SK-N-SH treated with all-trans-retinoic acid at 6 μM for 48 hours (cell line): ENCODE measurements around the gene RAD51B.

Experiments
- CSDC2 ChIP-seq: fragments of 250-450 bp; sonication (Bioruptor Pico); IDR thresholded peaks from 2 replicates; pipeline ENCODE4 v1.5.0; 2020; ENCODE audit warnings: mild to moderate bottlenecking, moderate library complexity
- ISL1 ChIP-seq: fragments of 250-450 bp; sonication (Bioruptor Pico); IDR thresholded peaks from 2 replicates; pipeline ENCODE4 v2.1.2; 2022; ENCODE audit warnings: mild to moderate bottlenecking, moderate library complexity
- ZFP3 ChIP-seq: fragments of 250-450 bp; sonication (Bioruptor Pico); IDR thresholded peaks from 2 replicates; pipeline ENCODE4 v1.5.0; 2020; ENCODE audit warnings: mild to moderate bottlenecking, moderate library complexity
- ZNF70 ChIP-seq: fragments of 450-650 bp; formaldehyde crosslinking; IDR thresholded peaks from 2 replicates; pipeline ENCODE4 v1.5.0; 2020; ENCODE audit warnings: mild to moderate bottlenecking, moderate library complexity
- TF ChIP-seq, protein P1 (sequence below): fragments of 250-450 bp; sonication (Bioruptor Pico); IDR thresholded peaks from 2 replicates; pipeline ENCODE4 v1.5.1; 2021; ENCODE audit warnings: mild to moderate bottlenecking, moderate library complexity

DNA sequence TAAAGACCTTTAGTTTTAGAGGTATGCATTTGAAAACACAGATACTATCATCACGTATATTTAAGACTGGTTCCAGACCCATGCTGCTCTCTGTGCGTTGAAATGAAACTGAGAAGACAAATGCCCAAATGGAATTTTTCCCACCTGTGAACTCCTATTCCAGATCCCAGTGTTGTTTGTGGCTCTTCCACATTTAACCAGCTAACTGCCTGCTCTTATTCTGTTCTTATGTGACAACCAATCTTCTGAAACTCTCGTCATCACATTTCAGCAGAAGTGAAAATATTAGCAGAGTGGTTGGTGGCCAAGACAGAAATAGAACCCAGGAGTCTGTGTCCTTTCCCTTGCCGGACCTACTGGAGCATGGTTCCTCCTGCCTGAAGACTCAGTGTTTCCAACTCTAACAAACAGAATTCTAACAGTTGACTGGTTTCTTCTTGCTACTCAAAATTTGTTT lies 460.2 kb downstream of the RAD51B start:
- no peak for TF ChIP-seq ZNF70
- TF ChIP-seq ISL1 (CRISPR knock-in tag), result no peak
- TF ChIP-seq, protein P1, sequence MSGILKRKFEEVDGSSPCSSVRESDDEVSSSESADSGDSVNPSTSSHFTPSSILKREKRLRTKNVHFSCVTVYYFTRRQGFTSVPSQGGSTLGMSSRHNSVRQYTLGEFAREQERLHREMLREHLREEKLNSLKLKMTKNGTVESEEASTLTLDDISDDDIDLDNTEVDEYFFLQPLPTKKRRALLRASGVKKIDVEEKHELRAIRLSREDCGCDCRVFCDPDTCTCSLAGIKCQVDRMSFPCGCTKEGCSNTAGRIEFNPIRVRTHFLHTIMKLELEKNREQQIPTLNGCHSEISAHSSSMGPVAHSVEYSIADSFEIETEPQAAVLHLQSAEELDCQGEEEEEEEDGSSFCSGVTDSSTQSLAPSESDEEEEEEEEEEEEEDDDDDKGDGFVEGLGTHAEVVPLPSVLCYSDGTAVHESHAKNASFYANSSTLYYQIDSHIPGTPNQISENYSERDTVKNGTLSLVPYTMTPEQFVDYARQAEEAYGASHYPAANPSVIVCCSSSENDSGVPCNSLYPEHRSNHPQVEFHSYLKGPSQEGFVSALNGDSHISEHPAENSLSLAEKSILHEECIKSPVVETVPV (CRISPR knock-in tag), result no peak
- no peak for TF ChIP-seq CSDC2 (CRISPR knock-in tag)
- no peak for TF ChIP-seq ZFP3
